NCI-H2227 (cell line): ENCODE results near the gene CMTR2.

ENCODE experiments used
- DNase-seq: peaks from one replicate; lab custom pipeline; 2025; ENCODE audit not compliant: unreplicated experiment; lab: John Stamatoyannopoulos, UW

Gene CMTR2

GRCh38 chr16:71282943-71283342 lies 6.3 kb downstream of the CMTR2 start:
- DNase-seq, result no peak

- DNase-seq, result no peak
Observed at GRCh38 chr16:71276589-71277334, 12.4 kb downstream of the CMTR2 start.

GRCh38 chr16:71273384-71273783 lies 15.8 kb downstream of the CMTR2 start:
- no peak for DNase-seq

GRCh38 chr16:71264299-71264698 lies 24.9 kb downstream of the CMTR2 start:
- DNase-seq, result no peak

GRCh38 chr16:71263582-71263981 lies 25.6 kb downstream of the CMTR2 start:
- DNase-seq, result no peak

- DNase-seq, result no peak
Observed at GRCh38 chr16:71262391-71262790, 26.8 kb downstream of the CMTR2 start.

- no peak for DNase-seq
Observed at GRCh38 chr16:71260995-71261394, 28.2 kb downstream of the CMTR2 start.

GRCh38 chr16:71259086-71259485 lies 30.1 kb downstream of the CMTR2 start:
- DNase-seq, result no peak

GRCh38 chr16:71258372-71258771 lies 30.8 kb downstream of the CMTR2 start:
- no peak for DNase-seq

GRCh38 chr16:71257768-71258167 lies 31.4 kb downstream of the CMTR2 start:
- no peak for DNase-seq

- no peak for DNase-seq
Observed at GRCh38 chr16:71255721-71256120, 33.5 kb downstream of the CMTR2 start.

GRCh38 chr16:71254832-71255525 lies 34.2 kb downstream of the CMTR2 start:
- peak; percentile 23 for DNase-seq

GRCh38 chr16:71250461-71251235 lies 38.6 kb downstream of the CMTR2 start:
- DNase-seq, result no peak

- no peak for DNase-seq
Observed at GRCh38 chr16:71249399-71249798, 39.8 kb downstream of the CMTR2 start.

- no peak for DNase-seq
Observed at GRCh38 chr16:71247478-71247877, 41.7 kb downstream of the CMTR2 start.

- DNase-seq, result no peak
Observed at GRCh38 chr16:71246309-71246708, 42.9 kb downstream of the CMTR2 start.

- no peak for DNase-seq
Observed at GRCh38 chr16:71244521-71244920, 44.7 kb downstream of the CMTR2 start.

- DNase-seq, result no peak
Observed at GRCh38 chr16:71242601-71243000, 46.6 kb downstream of the CMTR2 start.

- no peak for DNase-seq
Observed at GRCh38 chr16:71242036-71242435, 47.2 kb downstream of the CMTR2 start.
